IPS-18c (cell line): ENCODE results near the gene HAL.
"Not testable (repeated sequence)": the region's sequence is repeated elsewhere in the genome, so short reads cannot be mapped to it uniquely, and the experiment has no call there.

Experiments
- H3K4me3 ChIP-seq: 2 replicates; pipeline ENCODE4 v1.7.0; 2013; ENCODE audit warnings: low read depth, mild to moderate bottlenecking, low read length, moderate library complexity; ENCODE audit not compliant: insufficient read depth
- H3K9me3 ChIP-seq: one replicate; pipeline ENCODE4 v1.6.1; 2013; ENCODE audit warnings: mild to moderate bottlenecking, low read length, moderate library complexity; ENCODE audit not compliant: control insufficient read depth, insufficient read depth

Gene HAL

GRCh38 chr12:95986635-95987570, 9.2 kb downstream of the HAL start:
- Histone ChIP-seq H3K4me3 (no peak overlapping the region), H3K9me3 (no peaks in the 10 kb centered on the region)

- no peaks in the 10 kb centered on the region for H3K9me3 ChIP-seq
- H3K4me3 ChIP-seq: no peak overlapping the region
Measured at GRCh38 chr12:95984682-95985081, 11.5 kb downstream of the HAL start.

GRCh38 chr12:95982602-95983001, 13.5 kb downstream of the HAL start:
- H3K9me3 ChIP-seq: no peaks in the 10 kb centered on the region
- H3K4me3 ChIP-seq: no peak overlapping the region

GRCh38 chr12:95980437-95980836, 15.7 kb downstream of the HAL start:
- Histone ChIP-seq H3K4me3 (no peak overlapping the region), H3K9me3 (no peaks in the 10 kb centered on the region)

- no peak overlapping the region for H3K4me3 ChIP-seq
- H3K9me3 ChIP-seq: no peaks in the 10 kb centered on the region
Measured at GRCh38 chr12:95978774-95979173, 17.4 kb downstream of the HAL start.

- Histone ChIP-seq H3K9me3 (no peaks in the 10 kb centered on the region), H3K4me3 (no peak overlapping the region)
Measured at GRCh38 chr12:95978351-95978750, 17.8 kb downstream of the HAL start.

- no peaks in the 10 kb centered on the region for H3K9me3 ChIP-seq
- H3K4me3 ChIP-seq: no peak overlapping the region
Measured at GRCh38 chr12:95977764-95978305, 18.3 kb downstream of the HAL start.

GRCh38 chr12:95976416-95976832, 19.7 kb downstream of the HAL start:
- H3K4me3 ChIP-seq: no peak overlapping the region
- H3K9me3 ChIP-seq: no peaks in the 10 kb centered on the region

- Histone ChIP-seq H3K4me3 (no peak overlapping the region), H3K9me3 (no peaks in the 10 kb centered on the region)
Measured at GRCh38 chr12:95975491-95975890, 20.7 kb downstream of the HAL start.

GRCh38 chr12:95974358-95974757, 21.8 kb downstream of the HAL start:
- Histone ChIP-seq H3K4me3 (no peak overlapping the region), H3K9me3 (no peaks in the 10 kb centered on the region)

- Histone ChIP-seq H3K9me3 (no peaks in the 10 kb centered on the region), H3K4me3 (no peak overlapping the region)
Measured at GRCh38 chr12:95972832-95973456, 23.2 kb downstream of the HAL start.

GRCh38 chr12:95970905-95971304, 25.2 kb downstream of the HAL start:
- Histone ChIP-seq H3K4me3 (no peak overlapping the region), H3K9me3 (no peaks in the 10 kb centered on the region)

GRCh38 chr12:95969116-95969515, 27.0 kb downstream of the HAL start:
- not testable (repeated sequence) for H3K9me3 ChIP-seq, H3K4me3 ChIP-seq

GRCh38 chr12:95967301-95967700, 28.8 kb downstream of the HAL start:
- no peaks in the 10 kb centered on the region for H3K9me3 ChIP-seq
- no peak overlapping the region for H3K4me3 ChIP-seq

- Histone ChIP-seq H3K4me3 (no peak overlapping the region), H3K9me3 (no peaks in the 10 kb centered on the region)
Measured at GRCh38 chr12:95966287-95966870, 29.8 kb downstream of the HAL start.

- no peaks in the 10 kb centered on the region for H3K9me3 ChIP-seq
- no peak overlapping the region for H3K4me3 ChIP-seq
Measured at GRCh38 chr12:95963096-95963495, 33.0 kb downstream of the HAL start.

GRCh38 chr12:95962222-95962621, 33.9 kb downstream of the HAL start:
- Histone ChIP-seq H3K4me3 (no peak overlapping the region), H3K9me3 (no peaks in the 10 kb centered on the region)

- Histone ChIP-seq H3K9me3 (no peaks in the 10 kb centered on the region), H3K4me3 (no peak overlapping the region)
Measured at GRCh38 chr12:95960241-95960640, 35.9 kb downstream of the HAL start.
